ENCODE measurements around the gene POM121L2. TPM values are rescaled to one million over a fixed set of nuclear protein-coding genes. Genes with fewer than 3 reads are reported as not detected.

POM121L2 gene
- polyA plus RNA-seq, 3 donors: not detected

- DNase-seq: no peak
These were observed 51.7 kb downstream of the POM121L2 start for GRCh38 chr6:27260369-27260768.

Other genes with a start within 250 kb of the POM121L2 start
- under 1 TPM; 0.10 to 0.61 (median 0.23) TPM for gene PRSS16, start 64.6 kb downstream of the POM121L2 start, polyA plus RNA-seq (ENCODE audit: insufficient read length in 3 of 3)
- 10 to 100 TPM; 10.2 to 14.6 (median 12.6) TPM for gene ZNF391, start 76.5 kb upstream of the POM121L2 start, polyA plus RNA-seq (ENCODE audit: insufficient read length in 3 of 3)
- gene ZNF184, start 160.8 kb upstream of the POM121L2 start, polyA plus RNA-seq (ENCODE audit: insufficient read length in 3 of 3): 10 to 100 TPM; 15.7 to 18.1 (median 16.6) TPM

Data from renal pelvis (tissue), 4 donors.